ENCODE results near the gene SHMT2.

The SHMT2 gene

DNA sequence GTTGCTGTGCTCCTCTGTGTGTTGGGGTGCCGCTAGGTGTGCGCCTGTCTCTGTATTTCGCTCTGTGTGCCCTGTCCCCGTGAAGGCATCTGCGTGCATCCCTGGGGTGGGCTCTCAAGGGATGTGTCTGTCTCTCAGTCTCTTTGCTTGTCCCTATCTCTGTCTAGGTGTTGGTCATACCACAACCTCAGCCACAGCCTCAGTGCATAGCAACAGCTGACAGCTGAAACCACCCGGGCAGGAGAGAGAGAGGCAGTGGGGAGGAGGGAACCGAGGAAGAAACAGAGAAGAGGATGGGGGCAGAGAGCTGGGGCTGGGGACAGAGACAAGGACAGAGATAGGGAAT lies 13.9 kb upstream of the SHMT2 start:
- peaks cover 18% of the 10 kb centered on the region for H3K4me1 ChIP-seq (ENCODE audit: insufficient read depth, low read length)
- WGBS = 45% methylated on average over 7 of the region's 7 CpGs
- H3K4me3 ChIP-seq (ENCODE audit: low read length) = no peak overlapping the region
- no peak overlapping the region for H3K27ac ChIP-seq (ENCODE audit: low read depth, low read length)
- no peaks in the 10 kb centered on the region for H3K9me3 ChIP-seq (ENCODE audit: insufficient read depth, low read depth, low read length)
- H3K27me3 ChIP-seq (ENCODE audit: insufficient read depth, low read length) = peaks cover 72% of the 10 kb centered on the region
- peaks cover 15% of the 10 kb centered on the region for H3K36me3 ChIP-seq (ENCODE audit: insufficient read depth, low read length)
- no peak overlapping the region for H3K9ac ChIP-seq (ENCODE audit: low read depth, low read length)

DNA sequence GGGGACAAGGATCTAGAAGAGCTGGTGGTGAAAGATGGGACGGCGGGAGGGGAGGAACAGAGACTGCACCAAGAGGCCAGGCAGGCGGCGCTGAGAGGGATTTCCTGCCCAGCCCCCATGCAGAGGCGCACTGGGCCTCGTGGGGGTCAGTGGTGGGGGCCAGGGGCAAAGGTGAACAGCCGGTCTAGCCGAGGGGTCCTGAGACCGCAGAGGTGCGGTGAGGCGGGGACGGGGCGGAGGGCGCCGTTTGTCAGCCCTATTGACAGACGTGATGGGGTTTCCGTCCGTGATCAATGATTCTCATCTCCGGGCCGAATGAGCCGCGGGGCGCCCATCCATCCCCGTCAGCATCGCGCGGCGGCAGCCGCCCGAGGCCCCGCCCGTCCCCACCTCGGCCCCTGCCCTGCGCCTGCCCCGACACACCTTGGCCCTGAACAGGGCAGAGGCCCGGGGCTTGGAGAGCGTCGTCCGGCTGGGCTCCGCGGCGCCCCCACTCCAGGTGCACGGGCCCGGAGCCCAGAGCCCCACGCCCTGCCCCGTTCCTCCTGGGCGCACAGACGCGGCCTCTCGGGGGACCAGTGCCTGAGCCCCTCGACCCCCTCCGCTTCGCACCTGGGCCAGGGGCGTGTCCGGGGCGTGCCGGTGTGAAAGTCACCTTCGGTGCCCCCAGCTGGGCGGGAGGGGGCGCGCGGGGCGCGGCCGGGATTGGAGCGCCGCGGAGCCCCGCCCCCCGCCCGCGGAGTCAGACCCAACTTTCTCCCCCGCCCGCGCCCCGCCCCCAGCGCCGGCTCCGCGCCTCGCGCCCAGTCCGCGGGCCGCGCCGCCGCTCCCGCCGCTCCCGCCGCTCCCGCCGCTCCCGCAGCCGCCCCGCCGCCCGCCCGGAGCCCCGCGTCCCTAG lies 13.2 kb upstream of the SHMT2 start, which contains the start of gene NXPH4:
NXPH4 (plus strand) TSS at position 781 of the 898 bp plus-strand sequence. CDS start 176 bp downstream, outside the sequence.
- Histone ChIP-seq H3K9ac (ENCODE audit: low read depth, low read length) (no peak within 1 kb of the TSS), H3K4me1 (ENCODE audit: insufficient read depth, low read length) (peaks cover 18% of the 10 kb centered on the region), H3K36me3 (ENCODE audit: insufficient read depth, low read length) (peaks cover 9% of the 10 kb centered on the region), H3K27me3 (ENCODE audit: insufficient read depth, low read length) (peaks cover 78% of the 10 kb centered on the region), H3K9me3 (ENCODE audit: insufficient read depth, low read depth, low read length) (no peaks in the 10 kb centered on the region), H3K27ac (ENCODE audit: low read depth, low read length) (no peak within 1 kb of the TSS), H3K4me3 (ENCODE audit: low read length) (peak within 1 kb of the TSS; percentile 45)
- under 1% methylated on average over 102 of the region's 102 CpGs for WGBS

DNA sequence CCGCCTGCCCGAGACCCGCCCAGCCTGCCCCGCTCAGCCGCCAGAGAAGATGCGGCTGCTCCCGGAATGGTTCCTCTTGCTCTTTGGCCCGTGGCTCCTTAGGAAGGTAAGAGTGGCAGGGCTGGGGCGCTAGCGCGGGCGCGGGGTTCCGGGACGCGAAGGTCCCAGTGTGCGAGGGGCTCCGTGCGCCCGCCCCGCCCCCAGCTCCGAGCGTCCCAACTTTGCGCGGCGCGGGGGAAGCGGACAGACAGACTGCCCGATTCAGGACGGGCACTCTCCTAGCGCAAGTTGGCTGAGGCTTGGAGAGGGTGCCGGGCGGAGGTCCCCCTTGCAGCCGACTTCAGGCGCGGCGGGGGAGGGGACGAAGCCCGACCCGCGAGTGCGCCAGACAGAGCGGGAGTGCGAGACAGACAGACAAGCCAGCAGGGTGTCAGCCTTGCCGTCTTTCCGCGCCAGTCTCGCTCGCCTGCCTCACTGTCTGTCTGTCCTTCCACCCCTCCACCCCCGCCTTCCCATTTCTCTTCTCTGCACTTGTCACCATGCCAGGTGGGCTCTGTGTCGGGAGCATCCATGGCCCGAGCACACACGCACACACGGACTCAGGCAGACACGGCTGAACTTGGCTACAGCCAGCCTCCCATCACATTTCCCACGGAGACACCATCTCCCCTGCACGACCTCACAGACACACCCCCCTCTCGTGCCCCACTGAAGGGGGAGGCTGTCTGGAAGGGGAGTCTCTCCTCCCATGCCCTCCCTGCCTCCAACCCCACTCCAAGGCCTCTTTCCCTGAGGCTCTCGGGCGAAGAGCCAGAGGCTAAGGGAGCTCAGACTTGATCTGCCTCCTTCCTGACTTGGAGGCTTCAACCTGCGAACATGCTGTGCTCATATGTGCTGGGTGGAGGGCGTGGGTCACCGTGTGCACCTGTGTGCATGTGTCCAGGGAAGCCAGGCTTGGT lies 12.3 kb upstream of the SHMT2 start:
- Histone ChIP-seq H3K9ac (ENCODE audit: low read depth, low read length) (no peak overlapping the region), H3K4me1 (ENCODE audit: insufficient read depth, low read length) (peaks cover 25% of the 10 kb centered on the region), H3K4me3 (ENCODE audit: low read length) (peak overlapping the region; percentile 45), H3K27me3 (ENCODE audit: insufficient read depth, low read length) (peaks cover 87% of the 10 kb centered on the region), H3K27ac (ENCODE audit: low read depth, low read length) (no peak overlapping the region), H3K36me3 (ENCODE audit: insufficient read depth, low read length) (peaks cover 1% of the 10 kb centered on the region; the same call in 1 of the 2 replicates), H3K9me3 (ENCODE audit: insufficient read depth, low read depth, low read length) (no peaks in the 10 kb centered on the region)
- 3% methylated on average over 61 of the region's 63 CpGs for WGBS

DNA sequence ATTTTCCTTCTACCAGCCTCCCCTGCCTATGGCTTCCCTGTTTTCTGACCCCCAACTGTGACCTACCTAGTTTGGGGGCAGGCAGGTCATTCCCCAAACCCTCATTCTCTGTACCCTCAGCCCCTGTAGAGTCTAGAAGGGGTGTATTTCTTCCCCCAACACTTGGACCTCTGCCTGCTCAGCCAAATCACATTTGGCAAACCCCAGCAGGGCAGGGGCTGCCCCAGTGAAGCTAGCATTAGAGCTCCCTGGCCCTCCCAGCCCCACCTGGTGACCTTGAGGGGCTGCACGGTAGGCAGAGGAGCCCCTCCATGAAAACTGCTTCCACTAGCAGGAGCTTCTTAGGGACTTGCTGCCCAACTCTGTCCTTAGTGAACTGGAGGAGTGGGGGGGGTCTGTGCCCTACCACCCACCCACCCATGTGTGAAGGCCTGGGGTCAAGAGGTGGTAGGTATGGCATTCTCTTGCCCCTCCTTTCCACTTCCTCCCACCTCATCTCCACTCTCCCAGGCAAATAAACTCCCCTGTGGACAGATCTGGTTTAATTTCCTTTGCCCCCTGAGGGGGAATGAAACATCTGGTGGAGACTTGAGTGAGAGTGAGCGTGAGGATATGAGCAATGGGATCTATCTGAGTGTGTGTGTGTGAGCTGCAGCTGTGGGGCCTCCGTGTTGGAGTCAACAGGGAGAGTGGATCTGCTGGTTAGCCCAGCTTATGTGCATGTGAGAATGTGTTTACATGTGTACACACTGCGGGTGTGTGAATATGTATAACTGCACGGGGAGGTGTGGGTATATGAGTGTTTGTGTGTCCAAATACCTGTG lies 11.3 kb upstream of the SHMT2 start:
- H3K9ac ChIP-seq (ENCODE audit: low read depth, low read length) = no peak overlapping the region
- H3K27ac ChIP-seq (ENCODE audit: low read depth, low read length) = no peak overlapping the region
- H3K27me3 ChIP-seq (ENCODE audit: insufficient read depth, low read length) = peaks cover 98% of the 10 kb centered on the region
- no peak overlapping the region for H3K4me3 ChIP-seq (ENCODE audit: low read length)
- 56% methylated on average over 5 of the region's 5 CpGs for WGBS
- no peaks in the 10 kb centered on the region for H3K36me3 ChIP-seq (ENCODE audit: insufficient read depth, low read length)
- no peaks in the 10 kb centered on the region for H3K9me3 ChIP-seq (ENCODE audit: insufficient read depth, low read depth, low read length)
- peaks cover 21% of the 10 kb centered on the region for H3K4me1 ChIP-seq (ENCODE audit: insufficient read depth, low read length)

DNA sequence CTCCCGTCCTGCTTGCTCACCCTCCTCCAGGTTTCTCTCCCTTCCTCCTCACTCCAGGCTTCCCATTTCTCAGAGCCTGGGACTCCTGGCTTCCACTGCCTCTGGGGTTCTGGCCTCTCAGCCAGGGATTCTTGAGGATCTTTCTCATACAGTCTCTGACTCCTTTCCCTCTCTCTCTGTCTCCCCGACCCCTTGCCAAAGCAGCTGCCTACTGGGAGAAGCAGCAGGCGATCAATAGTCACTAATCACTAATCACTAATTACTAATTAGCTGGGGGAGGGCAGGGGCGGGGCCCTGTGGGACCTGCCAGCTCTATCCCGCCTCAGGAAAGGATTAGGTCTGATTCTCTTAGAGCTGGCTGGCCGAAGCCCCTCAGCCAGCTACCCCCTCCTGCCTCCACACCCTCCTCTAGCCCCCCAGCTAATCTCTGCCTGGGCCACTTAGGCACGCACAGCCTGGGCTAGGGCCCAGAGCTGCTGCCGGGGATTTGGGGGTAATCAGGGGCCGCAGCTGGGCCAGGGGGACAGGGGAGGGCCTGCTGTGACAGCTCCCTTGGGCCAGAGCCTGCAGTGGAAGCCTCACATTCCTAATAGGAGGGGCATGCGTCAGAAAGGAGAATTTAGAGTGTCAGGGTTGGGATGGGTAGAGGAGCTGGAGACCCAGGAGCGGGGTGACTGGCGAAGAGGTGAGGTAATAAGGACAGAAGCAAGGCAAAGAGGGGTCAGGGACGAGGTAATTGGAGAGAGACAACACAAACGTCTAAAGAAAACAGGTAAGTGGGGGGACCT lies 10.1 kb upstream of the SHMT2 start:
- H3K27ac ChIP-seq (ENCODE audit: low read depth, low read length) = no peak overlapping the region
- H3K9ac ChIP-seq (ENCODE audit: low read depth, low read length) = no peak overlapping the region
- H3K27me3 ChIP-seq (ENCODE audit: insufficient read depth, low read length) = peaks cover 99% of the 10 kb centered on the region
- no peaks in the 10 kb centered on the region for H3K9me3 ChIP-seq (ENCODE audit: insufficient read depth, low read depth, low read length)
- H3K4me1 ChIP-seq (ENCODE audit: insufficient read depth, low read length) = peaks cover 12% of the 10 kb centered on the region
- no peak overlapping the region; the same call in 1 of the 2 replicates for H3K4me3 ChIP-seq (ENCODE audit: low read length)
- no peaks in the 10 kb centered on the region for H3K36me3 ChIP-seq (ENCODE audit: insufficient read depth, low read length)
- 19% methylated on average over 14 of the region's 14 CpGs for WGBS

DNA sequence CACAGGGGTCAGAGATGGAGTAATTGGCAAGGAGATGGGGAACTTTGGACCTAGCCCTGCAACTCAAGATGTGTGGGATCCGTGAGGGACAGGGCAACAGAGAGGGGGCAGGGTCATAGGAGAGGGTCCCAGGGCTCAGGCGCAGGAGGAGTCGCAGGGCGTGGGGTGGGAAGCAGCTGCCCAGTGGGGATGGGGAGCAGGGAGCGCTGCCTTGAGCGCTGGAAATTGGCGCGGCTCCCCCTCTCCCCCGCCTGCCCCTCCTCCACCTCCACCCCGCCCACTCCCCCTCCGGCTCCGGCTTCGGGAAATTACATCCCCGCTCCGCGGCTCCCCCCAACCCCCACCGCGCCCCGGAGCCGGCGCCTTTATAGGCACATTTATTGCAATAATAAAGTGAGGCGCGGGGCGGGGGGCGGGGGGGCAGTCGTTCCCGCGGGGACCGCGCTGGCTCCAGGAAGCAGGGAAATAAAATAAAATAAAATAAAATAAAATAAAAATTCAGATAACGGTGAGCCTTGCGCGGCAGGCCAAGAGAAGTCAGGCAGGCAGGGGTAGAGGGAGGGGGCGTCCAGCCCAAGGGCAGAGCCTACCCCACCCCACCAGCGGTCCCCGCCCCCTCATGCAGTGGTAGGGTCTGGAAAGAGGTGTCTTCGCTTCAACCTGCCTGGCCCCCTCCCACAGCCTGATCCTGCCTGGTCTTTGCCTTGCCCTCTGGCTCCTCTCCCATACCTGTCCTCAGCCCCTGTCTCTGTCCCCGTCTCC lies 9.3 kb upstream of the SHMT2 start:
- Histone ChIP-seq H3K36me3 (ENCODE audit: insufficient read depth, low read length) (no peaks in the 10 kb centered on the region), H3K4me3 (ENCODE audit: low read length) (no peak overlapping the region; the same call in 1 of the 2 replicates), H3K27ac (ENCODE audit: low read depth, low read length) (no peak overlapping the region), H3K27me3 (ENCODE audit: insufficient read depth, low read length) (peaks cover 99% of the 10 kb centered on the region), H3K4me1 (ENCODE audit: insufficient read depth, low read length) (peaks cover 12% of the 10 kb centered on the region), H3K9ac (ENCODE audit: low read depth, low read length) (no peak overlapping the region), H3K9me3 (ENCODE audit: insufficient read depth, low read depth, low read length) (no peaks in the 10 kb centered on the region)
- 7% methylated on average over 13 of the region's 38 CpGs for WGBS

DNA sequence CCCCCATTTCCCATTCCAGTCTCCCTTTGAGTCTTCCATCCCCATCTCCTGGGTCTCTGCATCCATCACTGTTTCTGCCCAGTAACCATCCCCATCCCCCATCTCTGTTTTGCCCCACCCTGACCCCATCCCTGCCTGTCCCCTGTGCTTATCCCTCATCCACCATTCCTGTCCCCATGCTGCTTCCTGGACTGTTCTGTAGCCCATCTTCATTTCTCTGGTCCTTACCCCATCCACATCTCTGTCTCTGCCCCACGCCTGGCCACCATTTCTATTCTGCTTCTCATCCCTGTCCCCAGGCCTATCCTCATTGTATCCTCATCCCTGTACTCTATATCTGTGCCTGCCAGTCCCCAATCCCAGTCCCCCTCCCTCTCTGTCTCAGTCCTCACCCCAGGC lies 8.7 kb upstream of the SHMT2 start:
- H3K4me1 ChIP-seq (ENCODE audit: insufficient read depth, low read length) = peaks cover 12% of the 10 kb centered on the region

DNA sequence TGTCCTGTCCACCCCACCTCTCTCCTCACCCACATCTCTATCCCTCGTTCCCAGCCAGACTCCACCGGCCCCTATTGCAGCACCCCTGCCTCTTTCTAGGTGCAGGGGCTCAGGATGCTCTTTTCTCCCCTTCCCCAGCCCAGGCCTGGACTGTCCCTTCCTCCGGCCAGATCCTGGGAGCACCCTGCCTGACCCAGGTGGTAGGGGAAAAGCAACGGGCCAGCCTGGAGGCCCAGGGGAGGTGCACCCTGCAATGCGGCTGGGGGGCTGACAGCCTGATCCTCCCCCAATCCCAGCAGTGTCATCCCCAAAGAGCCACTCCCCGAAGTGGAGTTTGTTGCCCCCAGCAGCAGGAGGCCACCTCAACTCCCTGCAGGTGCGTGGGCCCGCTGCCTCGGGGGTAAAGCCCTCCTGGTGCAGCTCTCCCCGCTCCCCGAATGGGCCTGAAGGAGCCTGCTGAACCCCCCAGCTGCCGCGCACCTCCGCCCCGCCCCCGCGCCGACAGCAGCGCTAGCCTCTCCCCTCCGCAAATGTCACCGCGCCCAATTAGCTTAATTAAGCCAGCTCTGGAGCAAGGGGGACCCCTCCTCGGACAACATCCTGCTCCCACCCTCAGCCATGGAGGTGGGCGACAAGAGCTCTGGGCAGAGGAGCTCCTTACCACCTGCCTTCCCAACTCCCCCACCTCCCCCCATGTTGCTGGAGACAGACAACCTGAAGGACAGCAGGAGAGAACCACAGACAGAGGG lies 8.2 kb upstream of the SHMT2 start:
- no peaks in the 10 kb centered on the region for H3K9me3 ChIP-seq (ENCODE audit: insufficient read depth, low read depth, low read length)
- H3K36me3 ChIP-seq (ENCODE audit: insufficient read depth, low read length) = no peaks in the 10 kb centered on the region
- peaks cover 99% of the 10 kb centered on the region for H3K27me3 ChIP-seq (ENCODE audit: insufficient read depth, low read length)
- H3K4me1 ChIP-seq (ENCODE audit: insufficient read depth, low read length) = peaks cover 12% of the 10 kb centered on the region
- no peak overlapping the region for H3K27ac ChIP-seq (ENCODE audit: low read depth, low read length)
- no peak overlapping the region for H3K4me3 ChIP-seq (ENCODE audit: low read length)
- H3K9ac ChIP-seq (ENCODE audit: low read depth, low read length) = no peak overlapping the region
- WGBS = 10% methylated on average over 24 of the region's 24 CpGs

More for the DNA sequence above, 8.7 kb upstream of the SHMT2 start:
- Histone ChIP-seq H3K9ac (ENCODE audit: low read depth, low read length) (no peak overlapping the region), H3K27me3 (ENCODE audit: insufficient read depth, low read length) (peaks cover 99% of the 10 kb centered on the region), H3K9me3 (ENCODE audit: insufficient read depth, low read depth, low read length) (no peaks in the 10 kb centered on the region), H3K4me3 (ENCODE audit: low read length) (no peak overlapping the region), H3K36me3 (ENCODE audit: insufficient read depth, low read length) (no peaks in the 10 kb centered on the region), H3K27ac (ENCODE audit: low read depth, low read length) (no peak overlapping the region)
- whole genome bisulfite sequencing = 51% methylated on average over 1 of the region's 1 CpG

Data from HUES64 (cell line).